Stimulated activated CD4-positive, alpha-beta T cell treated with anti-CD3 and anti-CD28 coated beads, Interleukin-4, amount 100 ng/mL, for 4 hours (primary cell): ENCODE measurements around the gene FUT1.
A peak's percentile ranks its signal among the peaks of the same experiment; 100 is the strongest.
"Not testable (repeated sequence)": the region's sequence is repeated elsewhere in the genome, so short reads cannot be mapped to it uniquely, and the experiment has no call there.

Source experiments
- DNase-seq, 2 experiments: peaks; one replicate each; pipeline ENCODE4 v3.0.0-alpha.2; 2020

The FUT1 gene

DNA sequence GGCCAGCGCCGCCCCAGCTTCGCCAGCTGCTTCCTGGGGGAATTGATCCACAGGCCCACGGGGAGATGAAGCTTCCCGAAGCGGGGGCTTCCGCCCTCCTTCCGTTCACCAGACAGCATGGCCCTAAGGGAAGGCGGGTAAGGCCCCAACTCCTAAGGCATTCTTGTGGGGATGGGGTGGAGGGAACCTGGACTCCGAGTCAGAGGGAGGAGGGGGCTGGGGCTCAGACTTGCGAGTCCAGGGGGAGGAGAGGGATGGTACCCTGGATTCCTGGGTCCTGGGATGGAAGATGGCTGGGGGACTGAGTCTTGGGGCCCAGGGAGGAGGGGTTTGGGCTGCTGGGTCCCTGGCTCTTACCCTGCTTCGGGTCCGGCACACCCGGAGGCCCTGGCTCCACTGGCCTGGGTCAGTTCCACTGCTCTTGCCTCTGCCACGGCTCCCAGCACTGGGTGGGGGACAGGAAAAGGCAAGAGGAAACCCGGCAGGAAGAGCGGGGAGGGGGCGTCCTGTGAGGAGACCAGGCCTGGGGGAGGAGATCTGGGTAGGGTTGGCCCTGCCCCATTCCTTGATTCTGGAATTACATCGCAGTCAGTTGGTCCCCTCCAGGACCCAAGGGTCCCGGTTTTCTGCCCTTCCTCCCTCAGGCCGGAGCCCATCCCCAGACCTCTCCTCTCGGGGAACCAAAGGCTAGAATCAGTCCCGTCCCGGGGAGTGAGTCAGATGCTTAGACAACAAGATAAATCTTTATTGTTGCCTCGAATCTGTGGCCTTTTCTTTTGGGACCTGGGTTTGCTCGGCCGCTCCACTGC, 12.1 kb downstream of the FUT1 start, which contains the start of gene RASIP1:
RASIP1 (minus strand) TSS at position 447 of the 809 bp plus-strand sequence; CDS start at position 119, 328 bp downstream.
- DNase-seq: no peak

DNA sequence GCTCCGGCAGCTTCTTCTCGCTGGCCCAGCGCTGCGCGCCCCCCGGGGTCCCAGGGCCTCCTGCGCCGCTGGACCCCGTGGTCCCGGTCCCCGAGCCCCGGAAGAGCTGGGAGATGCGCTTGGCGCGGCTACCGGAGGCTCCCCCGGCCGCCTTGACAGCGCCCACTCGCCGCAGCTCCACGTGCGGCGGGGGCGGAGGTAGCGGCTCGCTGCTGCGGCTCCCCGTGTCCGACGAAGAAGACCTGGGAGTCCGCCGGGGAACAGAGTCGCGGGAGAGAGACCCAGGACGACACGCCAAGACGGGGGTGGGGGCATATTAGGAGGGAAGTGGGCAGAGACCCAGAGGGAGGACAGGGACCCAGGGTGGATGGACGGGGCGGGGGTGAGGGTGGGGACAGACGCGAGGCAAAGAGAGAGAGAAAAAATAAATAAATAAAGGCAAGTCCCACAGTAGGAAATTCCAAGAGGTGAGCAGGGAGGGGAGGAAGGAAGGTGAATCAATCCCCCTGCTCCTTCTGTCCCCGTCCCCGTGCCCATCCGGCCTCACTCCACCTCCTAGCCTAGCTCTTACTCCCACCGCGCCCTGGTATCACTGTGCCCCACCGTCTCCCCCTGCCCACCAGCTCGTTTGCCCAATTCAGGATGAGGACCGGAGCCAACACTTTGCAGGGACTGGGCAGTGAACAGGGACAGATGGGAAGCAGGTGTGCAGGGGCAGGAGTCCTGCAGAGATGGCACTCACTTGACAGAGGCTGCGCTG, 12.9 kb downstream of the FUT1 start:
- no peak for DNase-seq

DNA sequence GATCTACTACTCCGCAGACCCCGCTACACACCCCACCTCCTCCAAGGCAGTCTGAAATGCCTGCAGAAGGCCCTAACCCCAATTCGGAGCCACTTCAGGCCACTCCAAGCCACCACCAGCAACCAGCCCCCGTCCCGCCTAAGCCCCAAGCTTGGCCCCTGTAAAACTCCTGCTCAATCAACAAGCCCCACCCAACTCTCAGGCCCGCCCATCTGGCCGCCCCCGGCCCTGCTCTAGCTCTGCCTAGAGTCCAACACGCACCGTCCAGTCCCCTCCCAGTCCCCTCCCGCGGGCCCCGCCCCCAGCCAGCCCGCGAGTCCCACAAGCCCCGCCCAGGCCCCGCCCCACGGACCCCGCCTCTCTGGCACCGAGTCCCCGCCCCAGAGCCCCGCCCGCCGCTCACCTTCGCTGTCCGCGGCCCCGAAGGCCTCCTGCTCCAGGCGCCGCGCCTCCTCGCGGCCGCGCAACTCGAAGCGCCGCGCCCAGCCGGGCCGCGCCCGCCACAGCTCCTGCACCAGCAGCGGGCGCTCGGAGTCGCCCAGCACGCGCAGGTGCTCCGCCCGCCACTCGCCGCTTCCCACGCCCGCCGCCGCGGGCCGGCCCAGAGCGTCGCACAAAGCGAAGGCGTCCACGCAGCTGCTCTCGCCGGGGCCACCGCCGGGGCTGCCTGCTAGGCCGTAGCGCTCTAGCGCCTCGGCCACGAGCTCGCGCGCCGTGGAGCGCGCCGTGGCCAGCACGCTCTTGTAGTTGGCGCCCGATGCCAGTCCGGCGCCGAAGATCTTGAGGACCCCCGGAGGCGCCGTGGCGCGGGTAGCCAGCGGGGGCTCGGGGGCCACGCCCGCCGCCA, 13.7 kb downstream of the FUT1 start:
- peak; percentile 86 to 96 for DNase-seq

DNA sequence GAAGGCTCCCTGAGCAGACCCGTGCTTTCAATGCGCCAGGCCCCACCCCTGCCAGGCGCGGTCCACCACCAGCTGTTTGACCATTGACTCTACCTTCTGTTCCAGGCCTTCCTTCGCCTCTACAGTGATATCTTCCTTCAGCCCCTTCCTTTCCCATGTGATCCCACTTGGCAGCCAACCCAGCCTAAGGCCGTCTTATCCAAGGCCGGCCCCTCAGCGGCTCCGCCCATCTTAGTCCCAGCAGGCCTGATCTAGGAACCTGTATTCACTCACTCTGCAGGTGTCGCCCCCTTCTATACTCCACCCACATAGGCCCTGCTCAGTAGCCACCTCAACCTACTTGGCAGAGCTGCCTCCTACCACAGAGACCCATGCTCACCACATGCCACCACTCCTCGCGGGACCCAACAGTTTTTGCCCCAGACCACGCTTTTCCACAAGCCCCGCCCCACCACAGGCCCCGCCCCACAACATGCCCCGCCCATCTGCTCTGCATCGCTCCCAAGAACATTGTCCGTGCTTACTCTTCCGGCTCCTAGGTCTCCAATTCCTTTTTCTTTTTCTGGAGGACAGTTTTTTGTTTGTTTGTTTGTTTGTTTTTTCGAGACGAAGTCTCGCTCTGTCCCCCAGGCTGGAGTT, 15.0 kb downstream of the FUT1 start:
- DNase-seq: no peak

DNA sequence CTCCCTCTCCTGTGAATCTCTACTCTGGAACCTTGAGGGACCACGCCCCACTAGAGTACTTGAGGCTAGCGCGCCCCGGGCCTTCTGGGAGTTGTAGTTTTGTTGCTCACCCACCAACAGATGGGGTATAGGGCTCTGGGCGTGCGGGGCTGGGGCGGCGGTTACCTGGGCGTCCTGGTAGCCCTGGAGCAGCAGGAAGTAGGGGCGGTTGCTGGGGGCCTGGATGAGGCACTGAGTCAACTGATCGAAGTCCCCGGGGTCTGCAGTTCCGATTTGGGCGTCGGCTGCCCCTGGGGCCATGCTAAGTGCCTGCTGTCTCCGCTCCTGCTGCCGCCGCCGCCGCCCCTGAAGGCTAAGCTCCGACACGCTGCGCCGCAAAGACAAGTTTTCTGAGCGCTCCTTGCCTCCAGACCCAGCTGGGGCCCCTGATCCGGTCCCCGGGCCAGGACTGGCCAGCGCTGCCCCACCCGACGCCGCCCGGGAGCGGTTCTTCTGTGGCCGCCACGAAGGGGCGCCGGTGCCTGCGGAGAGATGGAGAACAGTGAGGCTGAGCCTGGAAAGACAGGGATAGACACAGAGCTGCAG, 17.3 kb downstream of the FUT1 start:
- DNase-seq: no peak

DNA sequence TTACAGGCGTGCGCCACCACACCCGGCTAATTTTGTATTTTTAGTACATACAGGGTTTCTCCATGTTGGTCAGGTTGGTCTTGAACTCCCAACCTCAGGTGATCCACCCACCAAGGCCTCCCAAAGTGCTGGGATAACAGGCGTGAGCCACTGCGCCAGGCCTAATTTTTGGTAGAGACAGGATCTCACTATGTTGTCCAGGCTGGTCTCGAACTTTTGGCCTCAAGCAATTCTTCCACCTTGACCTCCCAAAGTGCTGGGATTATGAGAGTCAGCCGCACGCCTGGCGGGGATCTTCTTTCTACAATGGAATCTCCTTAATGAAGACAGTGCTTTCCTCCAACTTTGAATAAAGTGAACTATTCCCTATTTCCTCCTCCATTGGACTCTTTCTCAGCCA, 17.8 kb downstream of the FUT1 start:
- DNase-seq: no peak

DNA sequence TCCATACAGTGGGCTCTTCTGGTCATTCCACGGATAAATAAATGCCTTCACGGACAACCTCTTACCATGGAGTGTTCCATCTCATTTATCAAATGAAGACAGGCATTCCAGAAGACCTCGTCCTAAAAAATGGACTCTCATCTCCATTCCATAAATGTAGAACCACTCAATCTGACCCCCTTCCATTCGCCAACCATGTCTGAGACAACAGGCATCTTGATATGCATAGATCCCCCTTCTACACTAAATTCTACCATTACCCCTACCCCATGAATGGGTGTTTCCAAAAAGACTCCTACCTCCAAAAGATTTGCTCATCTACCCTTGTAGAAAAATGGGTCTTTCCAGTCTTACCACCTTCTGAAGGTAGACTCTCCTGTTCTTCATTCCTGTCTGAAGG, 21.0 kb downstream of the FUT1 start:
- no peak for DNase-seq

DNA sequence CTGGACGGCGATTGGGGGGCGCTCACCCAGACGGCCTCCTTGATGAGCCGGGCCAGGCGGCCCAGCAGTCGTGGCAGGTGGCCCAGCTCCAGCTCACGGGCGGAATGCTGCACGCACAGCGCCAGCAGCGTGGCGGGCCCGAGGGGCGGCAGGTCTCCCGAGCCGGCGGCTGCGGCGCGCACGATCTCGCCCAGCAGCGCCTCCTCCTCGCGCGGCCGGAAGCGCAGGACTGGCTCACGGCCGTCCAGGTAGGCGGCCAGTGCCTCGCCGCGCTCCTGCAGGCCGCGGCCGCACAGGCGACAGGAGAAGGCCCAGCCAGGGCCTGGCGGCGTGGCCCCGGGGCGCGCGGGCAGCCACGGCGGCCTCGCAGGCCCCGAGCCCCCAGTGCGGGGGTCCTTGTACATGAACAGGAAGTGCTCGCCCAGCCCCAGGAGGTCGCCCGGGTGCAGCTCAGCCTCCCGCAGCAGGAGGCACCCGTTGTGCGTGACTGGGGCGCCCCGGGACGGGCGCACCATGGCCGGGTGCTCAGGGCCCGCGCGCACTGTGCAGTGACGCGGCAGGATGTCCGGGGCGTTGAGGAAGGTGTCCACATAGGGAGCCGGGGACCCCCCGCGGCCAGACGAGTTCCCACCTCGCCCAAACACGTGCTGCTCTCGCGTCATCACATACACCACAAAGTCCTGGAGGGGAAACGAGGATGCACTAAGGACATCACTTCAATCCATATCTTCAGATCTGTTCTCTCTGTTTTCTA, 23.4 kb downstream of the FUT1 start:
- DNase-seq: no peak

DNA sequence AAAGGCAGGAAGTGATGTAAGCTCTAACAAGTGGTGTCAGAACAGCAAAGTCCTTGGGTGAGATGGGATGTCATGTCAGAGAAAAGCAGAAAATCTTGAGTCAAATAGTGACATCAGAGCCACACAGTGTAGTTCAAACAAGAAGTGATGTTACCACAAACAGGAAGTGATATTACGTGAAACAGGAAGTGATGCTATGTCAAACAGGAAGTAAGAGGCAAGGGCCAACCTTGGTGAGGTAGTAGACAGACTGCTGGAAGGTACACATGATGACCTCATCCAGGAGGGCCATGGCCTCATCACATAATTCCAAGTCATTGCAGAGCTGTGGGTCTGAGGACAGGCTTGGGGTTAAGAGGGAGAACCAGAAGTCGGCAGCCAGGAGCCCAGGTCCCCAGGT, 25.9 kb downstream of the FUT1 start:
- no peak for DNase-seq

DNA sequence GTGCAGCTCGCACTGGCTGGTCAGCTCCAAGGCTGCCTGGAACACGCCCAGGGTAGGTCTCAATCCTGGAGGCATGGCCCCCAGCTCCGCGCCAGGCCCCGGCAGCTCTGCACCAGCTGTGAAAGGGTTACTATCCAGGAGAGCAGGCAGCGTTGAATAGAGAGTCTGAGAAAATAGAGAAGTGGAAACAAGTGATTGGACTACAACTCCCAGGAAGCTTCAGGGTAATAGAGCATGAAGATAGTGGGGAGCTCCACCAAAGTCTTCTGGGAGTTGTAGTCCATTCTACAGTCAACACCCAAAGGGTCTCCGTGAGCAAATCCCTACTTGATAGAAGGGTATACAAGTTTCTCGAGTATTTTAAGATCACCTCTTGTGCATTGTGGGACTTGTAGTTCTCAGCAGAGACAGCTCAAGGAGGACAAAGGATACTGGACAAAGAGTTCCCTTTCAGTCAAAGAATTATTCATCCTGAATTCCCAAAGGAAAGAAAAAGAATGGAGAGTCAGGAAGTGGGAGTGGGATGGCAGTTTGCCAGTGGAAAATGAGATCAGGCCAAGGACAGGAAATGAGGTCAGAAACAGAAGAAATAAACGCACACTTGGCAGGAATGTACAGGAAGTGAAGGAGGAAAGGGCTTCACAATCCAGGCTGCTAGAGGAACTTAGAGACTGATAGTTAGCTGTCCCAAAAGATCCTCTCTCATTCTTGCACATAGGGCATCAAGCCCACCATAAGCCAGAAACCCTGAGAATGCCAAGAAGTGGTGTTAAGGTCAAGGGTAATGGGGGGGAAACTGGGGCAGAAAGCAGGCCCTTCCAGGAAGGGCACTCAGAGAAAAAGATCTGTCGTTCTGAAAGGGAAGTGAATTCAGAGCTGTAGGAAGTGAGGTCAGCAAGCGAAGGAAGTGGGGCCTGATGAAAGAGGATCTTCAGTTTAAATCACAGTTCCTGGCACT, 27.4 kb downstream of the FUT1 start:
- DNase-seq: no peak

DNA sequence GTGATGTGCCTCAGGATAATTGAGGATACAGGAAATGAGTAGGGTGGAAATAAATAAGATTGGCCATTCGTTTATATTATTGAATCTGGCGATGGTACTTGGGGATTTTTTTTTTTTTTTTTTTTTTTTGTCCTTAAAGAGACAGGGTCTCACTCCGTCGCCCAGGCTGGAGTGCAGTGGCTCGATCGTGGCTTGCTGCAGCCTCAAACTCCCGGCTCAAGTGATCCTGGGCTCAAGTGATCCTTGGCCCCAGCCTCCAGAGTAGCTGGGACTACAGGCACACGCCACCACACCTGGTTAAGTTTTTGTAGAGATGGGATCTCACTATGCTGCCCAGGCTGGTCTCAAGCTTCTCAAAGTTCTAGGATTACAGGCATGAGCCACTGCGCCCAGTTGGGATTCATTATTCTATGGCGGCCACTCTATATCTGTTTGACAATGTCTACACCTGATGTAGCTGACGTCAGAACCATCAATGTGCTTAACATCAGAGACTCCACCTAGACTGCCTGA, 30.2 kb downstream of the FUT1 start:
- DNase-seq: no peak

DNA sequence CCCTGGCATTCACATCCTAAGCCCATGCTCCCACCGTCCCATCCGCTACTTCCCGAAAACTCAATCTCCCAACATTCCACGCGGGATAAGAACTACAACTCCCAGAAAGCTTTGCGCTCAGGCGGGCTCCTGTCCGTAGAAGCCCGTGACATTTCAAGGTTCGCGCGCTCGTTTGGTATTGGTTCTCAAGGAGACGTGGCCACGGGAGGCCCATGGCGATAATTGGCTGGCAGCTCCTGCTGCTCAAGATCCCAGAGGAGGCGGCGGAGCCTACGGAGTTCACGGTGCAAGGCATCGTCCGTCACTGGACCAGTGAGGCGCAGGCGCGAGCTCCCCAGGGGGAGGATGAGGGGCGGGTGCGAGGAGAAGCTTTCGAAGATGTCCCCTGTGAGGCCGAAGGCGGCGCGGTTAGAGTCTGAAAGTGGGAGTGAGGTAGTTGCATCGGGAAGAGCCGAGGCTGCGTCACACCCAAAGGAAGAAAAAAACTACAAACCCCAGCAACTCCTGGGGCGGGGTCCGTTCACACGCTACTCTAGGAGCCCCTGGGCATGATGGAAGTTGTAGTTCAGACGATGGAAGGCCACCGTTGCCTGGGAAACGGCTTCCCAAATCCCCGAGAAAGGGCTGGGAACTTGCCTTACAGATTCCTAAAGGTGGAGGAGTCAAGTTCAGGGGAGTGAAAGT, 31.7 kb downstream of the FUT1 start:
- peak; percentile 84 to 89 for DNase-seq

DNA sequence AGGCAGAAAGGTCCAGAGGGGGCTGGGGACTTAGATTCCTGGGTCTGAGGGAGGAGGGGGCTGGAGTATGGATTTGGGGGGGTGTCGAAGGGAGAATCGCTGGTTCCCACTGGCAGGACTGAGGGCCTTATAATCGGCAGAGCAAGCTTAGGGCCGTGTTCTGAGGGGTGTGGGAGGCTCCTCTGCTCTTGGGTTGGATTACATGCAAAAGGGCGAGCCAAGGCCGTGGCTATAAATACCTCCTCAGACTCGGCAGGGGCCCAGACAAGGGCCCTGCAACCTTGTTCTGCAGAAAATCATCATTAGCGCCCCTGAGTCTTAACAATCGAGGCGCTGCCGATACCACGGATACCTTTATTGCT, 32.2 kb downstream of the FUT1 start:
- no peak for DNase-seq

DNA sequence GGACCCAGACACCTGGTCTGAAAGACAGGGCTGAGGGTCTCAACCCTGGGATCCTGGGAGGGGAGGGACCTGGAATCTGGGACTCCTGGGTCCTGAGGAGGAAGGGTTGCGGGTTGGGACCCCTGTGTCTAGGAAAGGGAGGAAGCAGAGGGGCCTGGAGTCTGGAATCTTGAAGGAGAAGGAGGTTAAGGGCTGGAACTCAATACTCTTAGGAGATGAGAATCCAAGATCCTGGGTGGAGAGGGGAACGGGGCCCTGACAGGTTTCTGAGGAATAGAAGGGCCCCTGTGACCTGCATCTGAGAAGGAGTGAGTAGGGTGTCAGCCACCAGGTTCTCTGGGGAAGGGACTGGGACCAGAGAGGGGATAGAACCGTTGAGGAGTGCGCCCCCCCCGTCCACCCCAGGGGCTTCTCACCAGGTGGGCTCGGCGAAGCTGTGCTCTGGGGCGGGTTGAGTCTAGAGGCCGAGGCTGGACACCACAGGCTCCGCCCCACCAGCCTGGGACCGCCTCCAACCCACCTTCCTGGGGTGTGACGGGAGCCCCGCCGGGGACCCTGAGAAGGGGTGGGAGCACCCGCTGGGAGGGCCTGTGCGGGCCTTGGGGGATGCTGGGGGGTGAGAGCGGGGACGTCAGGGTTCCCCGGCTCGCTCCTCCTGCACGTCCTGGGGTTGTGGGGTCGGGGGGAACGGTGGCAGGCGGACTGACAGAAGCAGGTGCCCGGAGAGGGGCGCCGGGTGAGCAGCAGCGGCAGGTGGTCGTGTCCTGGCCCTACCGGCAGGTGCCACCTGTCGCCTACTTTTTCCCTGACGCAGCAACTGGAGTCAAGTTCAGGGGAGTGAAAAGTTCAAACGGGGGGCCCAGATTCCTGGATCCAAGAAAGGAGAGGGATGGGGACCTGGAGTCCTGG, 32.9 kb downstream of the FUT1 start, which contains the start of gene MAMSTR:
MAMSTR (minus strand) TSS at position 463 of the 909 bp plus-strand sequence. CDS start 694 bp downstream, outside the sequence.
- no peak for DNase-seq

DNA sequence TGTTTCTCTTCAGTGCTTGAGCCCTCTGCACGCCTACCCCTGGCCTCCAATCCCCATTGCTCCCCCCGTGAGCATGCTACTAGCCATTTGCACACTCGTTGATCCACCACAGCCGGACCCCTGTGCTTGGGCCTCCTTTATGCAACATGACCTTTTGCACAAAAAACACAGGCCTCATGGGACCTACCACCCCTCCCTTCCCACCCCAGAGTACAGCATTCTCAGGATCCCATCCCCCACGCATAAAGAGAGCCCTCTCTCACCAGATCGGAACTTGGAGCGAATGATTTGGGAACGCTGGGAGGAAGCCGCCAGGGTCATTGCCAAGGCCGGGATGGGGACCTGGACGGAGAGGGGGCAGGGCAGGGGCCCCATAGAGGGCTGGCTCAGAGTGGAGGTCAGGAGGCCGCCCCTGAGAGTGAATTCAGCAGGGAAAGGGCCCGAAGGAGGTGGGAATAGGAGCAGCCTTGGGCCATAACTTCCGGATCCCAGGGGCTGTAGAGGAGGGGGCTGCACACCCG, 33.7 kb downstream of the FUT1 start:
- DNase-seq: no peak

DNA sequence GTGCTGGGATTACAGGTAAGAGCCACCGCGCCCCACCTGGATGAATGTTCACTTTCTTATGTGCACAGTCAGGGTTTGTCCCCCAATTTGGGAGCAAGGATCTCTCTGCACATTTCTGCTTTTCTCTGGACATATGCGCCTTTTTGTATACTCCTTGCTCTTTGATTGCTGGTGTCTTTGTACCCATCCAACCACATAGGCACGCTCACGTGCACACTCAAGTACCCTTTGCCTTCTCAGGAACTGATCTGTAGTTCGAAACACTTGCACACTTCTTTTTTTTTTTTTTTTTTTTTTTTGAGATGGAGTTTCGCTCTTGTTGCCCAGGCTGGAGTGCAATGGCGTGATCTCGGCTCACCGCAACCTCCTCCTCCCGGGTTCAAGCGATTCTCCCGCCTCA, 34.3 kb downstream of the FUT1 start:
- not testable (repeated sequence) for DNase-seq

DNA sequence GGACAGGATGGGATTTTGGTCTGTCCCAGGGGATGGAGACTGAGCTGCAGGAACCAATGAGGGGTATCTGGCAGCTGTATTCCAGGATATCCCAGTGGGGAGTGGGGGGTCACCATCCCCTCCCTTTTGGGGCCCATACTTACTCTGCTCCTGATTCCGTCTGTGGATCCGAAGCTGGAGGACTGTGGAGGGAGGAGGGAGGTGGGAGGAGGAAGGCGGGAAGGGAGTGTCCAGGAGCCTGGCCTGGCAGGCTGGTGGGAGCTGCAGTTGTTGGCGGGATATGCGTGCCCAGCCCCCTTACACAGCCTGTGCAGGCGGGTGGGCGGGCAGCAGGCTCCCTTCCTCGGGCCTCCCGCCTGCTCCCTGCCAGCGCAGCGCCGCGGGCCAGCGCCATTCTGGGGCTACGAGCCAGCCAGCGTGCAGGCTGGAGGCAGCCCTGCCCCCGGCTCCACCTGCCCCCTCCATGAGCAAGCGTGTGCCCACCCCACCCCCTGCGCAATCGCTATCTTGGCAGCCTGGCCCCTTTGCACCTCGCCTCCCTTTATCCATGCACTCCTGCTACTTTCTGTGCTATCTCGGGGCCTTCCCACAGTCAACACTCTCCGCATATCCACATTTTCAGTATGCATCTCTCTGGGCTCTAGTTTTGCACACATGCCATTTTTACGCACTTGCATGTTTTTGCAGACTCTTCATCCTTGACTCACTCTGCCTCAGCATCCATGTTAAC, 35.7 kb downstream of the FUT1 start:
- no peak for DNase-seq
